ENCODE measurements around the gene AQP2. TPM values are rescaled to one million over a fixed set of nuclear protein-coding genes. Genes with fewer than 3 reads are reported as not detected.
A peak's percentile ranks its signal among the peaks of the same experiment; 100 is the strongest.
"Not testable (repeated sequence)": the region's sequence is repeated elsewhere in the genome, so short reads cannot be mapped to it uniquely, and the experiment has no call there.

Gene AQP2
- total and polyA plus RNA-seq, 2 donors from 2014 or later, result 122 to 666 TPM

- Histone ChIP-seq H3K27me3 (ENCODE audit: control insufficient read depth, insufficient read depth, low read length) (no peaks in the 10 kb centered on the region), H3K27ac (ENCODE audit: low read depth in 2 of 2, low read length in 2 of 2) (no peak overlapping the region), H3K4me3 (ENCODE audit: low read length in 3 of 3) (no peak overlapping the region), H3K36me3 (ENCODE audit: control insufficient read depth in 2 of 3, insufficient read depth in 3 of 3, low read length in 3 of 3) (no peaks in the 10 kb centered on the region), H3K4me1 (ENCODE audit: control insufficient read depth in 2 of 3, insufficient read depth in 2 of 3, low read depth in 1 of 3, low read length in 3 of 3) (peaks cover 3 to 24% (median 16%) of the 10 kb centered on the region in 3 donors), H3K9me3 (ENCODE audit: control insufficient read depth in 2 of 3, insufficient read depth in 1 of 3, low read length in 3 of 3) (no peaks in the 10 kb centered on the region), H3K9ac (ENCODE audit: low read length in 3 of 3) (no peak overlapping the region)
- no peak for FAIRE-seq
- no peak for TF ChIP-seq CTCF (IDR thresholded peaks at IDR 0.05; ENCODE audit: borderline replicate concordance, extremely low read depth, insufficient read depth)
- DNase-seq, result no peak
- intact Hi-C loops (cut with DNase I), result no loop called here
Measured at GRCh38 chr12:49984476-49985359, 34.2 kb downstream of the AQP2 start.

GRCh38 chr12:49985981-49986380 is 35.4 kb downstream of the AQP2 start:
- DNase-seq (no peak), FAIRE-seq (no peak)
- H3K27ac ChIP-seq (ENCODE audit: low read depth in 2 of 2, low read length in 2 of 2), result no peak overlapping the region
- no peaks in the 10 kb centered on the region for H3K9me3 ChIP-seq (ENCODE audit: control insufficient read depth in 2 of 3, insufficient read depth in 1 of 3, low read length in 3 of 3)
- intact Hi-C loops (cut with DNase I), result no loop called here
- H3K9ac ChIP-seq (ENCODE audit: low read length in 3 of 3), result no peak overlapping the region
- no peak for TF ChIP-seq CTCF (IDR thresholded peaks at IDR 0.05; ENCODE audit: borderline replicate concordance, extremely low read depth, insufficient read depth)
- H3K4me3 ChIP-seq (ENCODE audit: low read length in 3 of 3), result no peak overlapping the region
- H3K4me1 ChIP-seq (ENCODE audit: control insufficient read depth in 2 of 3, insufficient read depth in 2 of 3, low read depth in 1 of 3, low read length in 3 of 3), result peaks cover 3 to 20% (median 13%) of the 10 kb centered on the region in 3 donors
- H3K36me3 ChIP-seq (ENCODE audit: control insufficient read depth in 2 of 3, insufficient read depth in 3 of 3, low read length in 3 of 3), result no peaks in the 10 kb centered on the region
- no peaks in the 10 kb centered on the region for H3K27me3 ChIP-seq (ENCODE audit: control insufficient read depth, insufficient read depth, low read length)

- H3K36me3 ChIP-seq (ENCODE audit: control insufficient read depth in 2 of 3, insufficient read depth in 3 of 3, low read length in 3 of 3); DNase-seq; H3K27me3 ChIP-seq (ENCODE audit: control insufficient read depth, insufficient read depth, low read length); H3K9me3 ChIP-seq (ENCODE audit: control insufficient read depth in 2 of 3, insufficient read depth in 1 of 3, low read length in 3 of 3); H3K9ac ChIP-seq (ENCODE audit: low read length in 3 of 3); intact Hi-C loops (cut with DNase I); H3K27ac ChIP-seq (ENCODE audit: low read depth in 2 of 2, low read length in 2 of 2); H3K4me3 ChIP-seq (ENCODE audit: low read length in 3 of 3); FAIRE-seq: not testable (repeated sequence)
- H3K4me1 ChIP-seq (ENCODE audit: control insufficient read depth in 2 of 3, insufficient read depth in 2 of 3, low read depth in 1 of 3, low read length in 3 of 3), result peaks cover 3 to 18% (median 12%) of the 10 kb centered on the region in 3 donors
Measured at GRCh38 chr12:49986476-49986875, 35.9 kb downstream of the AQP2 start.

GRCh38 chr12:49987625-49988303 is 37.2 kb downstream of the AQP2 start:
- no peak for TF ChIP-seq CTCF (IDR thresholded peaks at IDR 0.05; ENCODE audit: borderline replicate concordance, extremely low read depth, insufficient read depth)
- DNase-seq (peak in 2 of 5 donors; percentile 38 to 60), FAIRE-seq (no peak)
- Histone ChIP-seq H3K4me1 (ENCODE audit: control insufficient read depth in 2 of 3, insufficient read depth in 2 of 3, low read depth in 1 of 3, low read length in 3 of 3) (peaks cover 3 to 18% (median 10%) of the 10 kb centered on the region in 3 donors), H3K9ac (ENCODE audit: low read length in 3 of 3) (no peak overlapping the region), H3K27me3 (ENCODE audit: control insufficient read depth, insufficient read depth, low read length) (no peaks in the 10 kb centered on the region), H3K27ac (ENCODE audit: low read depth in 2 of 2, low read length in 2 of 2) (peak overlapping the region; percentile 8 to 50), H3K4me3 (ENCODE audit: low read length in 3 of 3) (no peak overlapping the region), H3K9me3 (ENCODE audit: control insufficient read depth in 2 of 3, insufficient read depth in 1 of 3, low read length in 3 of 3) (no peaks in the 10 kb centered on the region), H3K36me3 (ENCODE audit: control insufficient read depth in 2 of 3, insufficient read depth in 3 of 3, low read length in 3 of 3) (no peaks in the 10 kb centered on the region)
- intact Hi-C loops (cut with DNase I), result no loop called here

GRCh38 chr12:49989400-49989799 is 38.9 kb downstream of the AQP2 start:
- H3K36me3 ChIP-seq (ENCODE audit: control insufficient read depth in 2 of 3, insufficient read depth in 3 of 3, low read length in 3 of 3); H3K27me3 ChIP-seq (ENCODE audit: control insufficient read depth, insufficient read depth, low read length); H3K4me1 ChIP-seq (ENCODE audit: control insufficient read depth in 2 of 3, insufficient read depth in 2 of 3, low read depth in 1 of 3, low read length in 3 of 3); H3K9ac ChIP-seq (ENCODE audit: low read length in 3 of 3); H3K4me3 ChIP-seq (ENCODE audit: low read length in 3 of 3); FAIRE-seq; H3K9me3 ChIP-seq (ENCODE audit: control insufficient read depth in 2 of 3, insufficient read depth in 1 of 3, low read length in 3 of 3); DNase-seq; intact Hi-C loops (cut with DNase I); H3K27ac ChIP-seq (ENCODE audit: low read depth in 2 of 2, low read length in 2 of 2): not testable (repeated sequence)
